Neuronal stem cell (in vitro differentiated cells): ENCODE measurements around the gene OR10H4.
A peak's percentile ranks its signal among the peaks of the same experiment; 100 is the strongest.

ENCODE experiments used
- DNase-seq: peaks from one replicate; pipeline ENCODE4 v3.0.0-alpha.2; 2013; ENCODE audit warnings: low spot score
- H2AFZ ChIP-seq: one replicate; pipeline ENCODE4 v1.6.1; 2013; ENCODE audit warnings: mild to moderate bottlenecking, low read length, inconsistent platforms
- H2AK5ac ChIP-seq: 2 replicates; pipeline ENCODE4 v1.6.1; 2013; ENCODE audit warnings: low read depth, mild to moderate bottlenecking, inconsistent platforms, low read length, moderate library complexity, mixed read lengths
- H2BK120ac ChIP-seq: 2 replicates; pipeline ENCODE4 v1.6.1; 2013; ENCODE audit warnings: low read depth, mild to moderate bottlenecking, inconsistent platforms, low read length, moderate library complexity, mixed read lengths
- H2BK12ac ChIP-seq: one replicate; pipeline ENCODE4 v1.6.1; 2013; ENCODE audit warnings: low read length, inconsistent platforms
- H2BK15ac ChIP-seq: 2 replicates; pipeline ENCODE4 v1.6.1; 2013; ENCODE audit warnings: mild to moderate bottlenecking, low read length, inconsistent platforms, mixed read lengths
- H2BK5ac ChIP-seq: one replicate; pipeline ENCODE4 v1.6.1; 2013; ENCODE audit warnings: inconsistent platforms, mild to moderate bottlenecking, low read length, moderate library complexity
- H3K14ac ChIP-seq: one replicate; pipeline ENCODE4 v1.6.1; 2013; ENCODE audit warnings: low read length, inconsistent platforms
- H3K18ac ChIP-seq: 2 replicates; pipeline ENCODE4 v1.6.1; 2013; ENCODE audit warnings: low read length, inconsistent platforms
- H3K23ac ChIP-seq: 2 replicates; pipeline ENCODE4 v1.6.1; 2013; ENCODE audit warnings: low read depth, mild to moderate bottlenecking, mixed read lengths, low read length, inconsistent platforms; ENCODE audit not compliant: poor library complexity
- H3K27ac ChIP-seq: replicated peaks from 3 replicates; pipeline ENCODE4 v1.5.1; 2013; ENCODE audit warnings: low read length, inconsistent platforms
- H3K27me3 ChIP-seq, 3 experiments: 2 replicates each; pipeline ENCODE4 v1.6.1; 2013; ENCODE audit warnings: low read length in 3 of 3, mild to moderate bottlenecking in 2 of 3, inconsistent platforms in 1 of 3, low read depth in 1 of 3, mixed read lengths in 1 of 3, moderate library complexity in 1 of 3; ENCODE audit not compliant: control insufficient read depth in 3 of 3, insufficient read depth in 3 of 3
- H3K36me3 ChIP-seq, 2 donors: replicated peaks in 1 of 2; 2 replicates each; pipeline ENCODE4 v1.6.1; 2013; ENCODE audit warnings: low read length in 2 of 2; ENCODE audit not compliant: control insufficient read depth in 2 of 2, insufficient read depth in 2 of 2
- H3K4ac ChIP-seq: 2 replicates; pipeline ENCODE4 v1.6.1; 2013; ENCODE audit warnings: inconsistent platforms, mild to moderate bottlenecking, low read length, moderate library complexity
- H3K4me1 ChIP-seq, 2 donors: 1 replicate in 1 of 2; 2 replicates in 1 of 2; pipeline ENCODE4 v1.6.1; 2013; ENCODE audit warnings: low read length in 2 of 2, low read depth in 1 of 2; ENCODE audit not compliant: control insufficient read depth in 2 of 2, insufficient read depth in 1 of 2
- H3K4me2 ChIP-seq: one replicate; pipeline ENCODE4 v1.6.1; 2013; ENCODE audit warnings: mild to moderate bottlenecking, low read length, inconsistent platforms; ENCODE audit not compliant: insufficient read depth, poor library complexity, severe bottlenecking
- H3K4me3 ChIP-seq, 2 donors: 2 replicates each; pipeline ENCODE4 v1.5.1; 2013; ENCODE audit warnings: low read length in 2 of 2, mild to moderate bottlenecking in 2 of 2, inconsistent platforms in 1 of 2, moderate library complexity in 1 of 2
- H3K79me1 ChIP-seq: one replicate; pipeline ENCODE4 v1.6.1; 2013; ENCODE audit warnings: low read depth, mild to moderate bottlenecking, inconsistent platforms, low read length, moderate library complexity
- H3K9ac ChIP-seq: one replicate; pipeline ENCODE4 v1.6.1; 2013; ENCODE audit warnings: mild to moderate bottlenecking, low read depth, low read length, inconsistent platforms; ENCODE audit not compliant: poor library complexity
- H3K9me3 ChIP-seq, 2 donors: replicated peaks in 1 of 2; 2 replicates each; pipeline versions ENCODE3 to v1.6.1; 2013; ENCODE audit warnings: low read length in 2 of 2, mild to moderate bottlenecking in 2 of 2, inconsistent platforms in 1 of 2, low read depth in 1 of 2, mixed read lengths in 1 of 2, moderate library complexity in 1 of 2; ENCODE audit not compliant: control insufficient read depth in 2 of 2, insufficient read depth in 1 of 2
- H4K8ac ChIP-seq: one replicate; pipeline ENCODE4 v1.6.1; 2013; ENCODE audit warnings: low read depth, mild to moderate bottlenecking, inconsistent platforms, low read length, moderate library complexity
- H4K91ac ChIP-seq: one replicate; pipeline ENCODE4 v1.6.1; 2013; ENCODE audit warnings: low read length, low read depth, mild to moderate bottlenecking, inconsistent platforms; ENCODE audit not compliant: poor library complexity
- WGBS, 2 donors: extraction: QIAGEN DNeasy Blood & Tissue Kit; methylation state at CpG; one replicate each; pipeline ENCODE4 v1.1.7; 2013; ENCODE audit warnings: missing lambda C conversion rate in 2 of 2, mixed read lengths in 1 of 2; ENCODE audit not compliant: insufficient read length in 2 of 2, insufficient replicate concordance in 1 of 2; ENCODE audit errors: extremely low coverage in 2 of 2; 5-methylcytosine and 5-hydroxymethylcytosine counted together

Gene OR10H4

DNA sequence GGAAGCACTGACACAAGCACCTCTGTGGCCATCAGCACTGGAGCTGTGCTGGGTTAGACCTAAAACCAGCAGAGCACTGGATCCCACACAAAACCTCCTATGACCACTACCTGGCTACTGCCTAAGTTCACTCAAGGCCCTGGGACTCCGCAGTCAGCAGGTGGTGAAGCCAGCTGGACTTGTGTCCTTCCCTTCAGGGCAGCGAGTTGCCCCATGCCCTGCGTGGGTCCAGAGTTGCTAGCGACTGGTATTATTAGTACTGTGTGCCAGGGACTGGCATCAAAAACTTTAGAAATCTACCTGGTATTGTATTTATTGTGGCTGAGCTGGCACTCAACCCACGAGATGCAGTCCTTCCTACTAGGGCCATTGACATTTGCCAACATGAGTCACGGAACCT, 6.0 kb downstream of the OR10H4 start:
- no peak overlapping the region for H3K9ac ChIP-seq
- no peak overlapping the region for H2BK15ac ChIP-seq
- H3K4me2 ChIP-seq, result no peak overlapping the region
- no peak overlapping the region for H3K27ac ChIP-seq
- H3K27me3 ChIP-seq, result peaks cover 0 to 4% (median 4%) of the 10 kb centered on the region in 3 experiments
- no peak overlapping the region for H2AFZ ChIP-seq
- H3K9me3 ChIP-seq, result peaks cover 0 to 15% of the 10 kb centered on the region in 2 donors
- WGBS, 2 donors, result no CpG with 5 or more reads among the region's 6 CpGs
- no peak overlapping the region for H2BK12ac ChIP-seq
- H3K18ac ChIP-seq, result no peak overlapping the region
- H3K4ac ChIP-seq, result no peak overlapping the region
- DNase-seq, result no peak
- H3K14ac ChIP-seq, result no peak overlapping the region
- no peak overlapping the region for H3K4me3 ChIP-seq
- H2BK120ac ChIP-seq, result no peak overlapping the region
- H2BK5ac ChIP-seq, result no peak overlapping the region
- H4K91ac ChIP-seq, result no peak overlapping the region
- H2AK5ac ChIP-seq, result no peak overlapping the region
- H3K4me1 ChIP-seq, result no peaks in the 10 kb centered on the region
- H3K36me3 ChIP-seq, result no peaks in the 10 kb centered on the region
- no peaks in the 10 kb centered on the region for H3K79me1 ChIP-seq
- H3K23ac ChIP-seq, result no peak overlapping the region
- no peak overlapping the region for H4K8ac ChIP-seq

DNA sequence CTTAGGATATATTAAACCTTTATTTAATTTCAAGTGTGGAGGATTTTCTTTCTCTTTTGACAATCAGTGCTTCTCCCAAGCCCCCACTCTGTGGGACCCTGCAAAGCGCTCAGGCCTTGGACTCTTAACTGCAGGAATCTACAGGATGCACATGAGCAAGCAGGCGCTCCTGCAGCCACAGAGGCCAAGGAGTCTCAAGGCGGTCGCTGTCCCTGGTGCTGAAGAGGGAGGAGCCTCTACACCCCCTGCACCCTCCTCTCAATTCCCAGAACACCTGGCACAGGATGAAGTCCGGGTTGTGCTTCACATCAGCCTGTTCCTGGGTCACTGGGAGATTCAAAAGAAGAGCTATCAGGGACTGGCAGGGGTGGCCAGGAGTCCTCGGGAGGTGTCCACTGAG, 13.5 kb downstream of the OR10H4 start:
- Histone ChIP-seq H2BK5ac (no peak overlapping the region), H2BK120ac (no peak overlapping the region), H2AK5ac (no peak overlapping the region), H3K4me1 (no peaks in the 10 kb centered on the region), H3K4ac (no peak overlapping the region), H3K4me2 (no peak overlapping the region), H3K14ac (no peak overlapping the region), H3K4me3 (peak overlapping the region in 1 of 2 donors; percentile 29), H2BK12ac (no peak overlapping the region), H4K8ac (no peak overlapping the region), H3K9ac (no peak overlapping the region), H3K27me3 (no peaks in the 10 kb centered on the region), H4K91ac (no peak overlapping the region), H3K23ac (no peak overlapping the region), H3K27ac (no peak overlapping the region), H3K9me3 (peaks cover 0 to 18% of the 10 kb centered on the region in 2 donors), H3K36me3 (no peaks in the 10 kb centered on the region), H2AFZ (no peak overlapping the region), H3K79me1 (no peaks in the 10 kb centered on the region), H3K18ac (no peak overlapping the region), H2BK15ac (no peak overlapping the region)
- no peak for DNase-seq
- WGBS, 2 donors, result no CpG with 5 or more reads among the region's 6 CpGs

DNA sequence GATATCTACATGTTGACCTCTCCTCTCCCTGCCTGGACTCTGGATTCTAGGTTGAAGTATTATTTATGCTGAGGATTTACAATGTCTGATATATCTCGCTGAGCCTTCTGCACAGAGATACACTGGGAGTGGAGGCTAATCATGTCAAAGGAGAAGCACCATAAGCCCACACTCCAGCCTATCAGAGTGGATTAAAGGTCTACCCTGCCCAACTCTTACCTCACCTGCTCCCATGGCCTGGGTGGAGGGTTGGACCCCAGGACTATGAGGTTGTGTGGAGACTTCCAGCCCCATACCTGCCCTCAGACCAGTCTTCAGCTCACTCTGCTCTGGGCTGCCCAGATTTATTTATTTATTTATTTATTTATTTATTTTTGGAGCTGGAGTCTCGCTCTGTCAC, 15.4 kb downstream of the OR10H4 start:
- H3K23ac ChIP-seq, result no peak overlapping the region
- H2BK15ac ChIP-seq, result no peak overlapping the region
- no peak overlapping the region for H3K14ac ChIP-seq
- H3K18ac ChIP-seq, result no peak overlapping the region
- no peak for DNase-seq
- no peak overlapping the region for H3K27ac ChIP-seq
- H3K4me3 ChIP-seq, result no peak overlapping the region
- H2AK5ac ChIP-seq, result no peak overlapping the region
- H3K36me3 ChIP-seq, result no peaks in the 10 kb centered on the region
- H3K9ac ChIP-seq, result no peak overlapping the region
- H3K4me2 ChIP-seq, result no peak overlapping the region
- H3K79me1 ChIP-seq, result no peaks in the 10 kb centered on the region
- H3K4ac ChIP-seq, result no peak overlapping the region
- no peaks in the 10 kb centered on the region for H3K27me3 ChIP-seq
- no CpG with 5 or more reads among the region's 2 CpGs for WGBS, 2 donors
- H4K8ac ChIP-seq, result no peak overlapping the region
- no peak overlapping the region for H2BK5ac ChIP-seq
- no peak overlapping the region for H2AFZ ChIP-seq
- peaks cover 0 to 18% of the 10 kb centered on the region in 2 donors for H3K9me3 ChIP-seq
- no peaks in the 10 kb centered on the region for H3K4me1 ChIP-seq
- no peak overlapping the region for H2BK12ac ChIP-seq
- no peak overlapping the region for H2BK120ac ChIP-seq
- H4K91ac ChIP-seq, result no peak overlapping the region

DNA sequence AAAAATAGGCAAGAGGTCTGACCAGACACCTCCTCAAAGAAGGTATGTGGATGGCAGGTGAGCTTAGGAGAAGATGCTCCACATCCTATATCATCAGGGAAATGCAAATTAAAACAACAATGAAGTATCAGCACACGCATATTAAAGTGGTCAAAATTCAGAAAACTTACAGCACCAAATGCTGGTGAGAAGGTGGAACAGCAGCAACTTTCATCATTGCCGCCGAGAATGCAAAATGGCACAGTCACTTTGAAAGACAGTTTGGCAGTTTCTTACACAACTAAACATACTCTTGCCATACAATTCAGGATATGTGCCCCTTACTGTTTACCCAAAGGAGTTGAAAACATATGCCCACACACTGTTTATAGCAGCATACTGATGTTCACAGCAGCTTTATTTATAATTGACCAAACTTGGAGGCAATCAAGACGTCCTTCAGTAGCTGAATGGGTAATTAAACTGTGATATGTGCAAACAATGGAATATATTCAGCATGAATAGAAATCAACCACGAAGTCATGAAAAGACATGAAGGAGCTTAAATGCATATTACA, 22.5 kb downstream of the OR10H4 start:
- no peaks in the 10 kb centered on the region for H3K27me3 ChIP-seq

More for the DNA sequence above, 22.5 kb downstream of the OR10H4 start:
- Histone ChIP-seq H3K36me3 (no peaks in the 10 kb centered on the region), H2AK5ac (no peak overlapping the region), H2BK5ac (no peak overlapping the region), H3K23ac (no peak overlapping the region), H3K27ac (no peak overlapping the region), H3K4me3 (no peak overlapping the region), H3K14ac (no peak overlapping the region), H4K91ac (no peak overlapping the region), H3K4ac (no peak overlapping the region), H3K9ac (no peak overlapping the region), H3K18ac (no peak overlapping the region), H3K79me1 (no peaks in the 10 kb centered on the region), H4K8ac (no peak overlapping the region), H3K9me3 (peaks cover 0 to 10% of the 10 kb centered on the region in 2 donors), H2AFZ (no peak overlapping the region), H2BK12ac (no peak overlapping the region), H3K4me2 (no peak overlapping the region), H2BK15ac (no peak overlapping the region), H2BK120ac (no peak overlapping the region), H3K4me1 (no peaks in the 10 kb centered on the region)
- WGBS, 2 donors, result no CpG with 5 or more reads among the region's 5 CpGs
- DNase-seq, result no peak
